Measurements from ENCODE around the gene UMODL1. TPM values are rescaled to one million over a fixed set of nuclear protein-coding genes. Genes with fewer than 3 reads are reported as not detected.

UMODL1 gene
- total RNA-seq, 2 experiments from 2014 or later, result 7.4 to 12.3 TPM

GRCh38 chr21:42161956-42162681 lies 91.0 kb downstream of the UMODL1 start:
- ChIA-PET POLR2A (no interaction called here), CTCF (ENCODE audit: unreplicated experiment) (no interaction called here)
- BruUV-seq (replicated peaks), result no TSS peak
- peak overlapping the region; percentile 85 for H2AFZ ChIP-seq (ENCODE audit: low read length)
- peak overlapping the region; percentile 39 for H3K4me2 ChIP-seq (ENCODE audit: low read length)
- H3K79me2 ChIP-seq (ENCODE audit: insufficient read depth, low read depth, low read length), result no peaks in the 10 kb centered on the region
- no peaks in the 10 kb centered on the region for H3K9me3 ChIP-seq (ENCODE audit: low read length)
- intact Hi-C loops (cut with micrococcal nuclease; ENCODE audit: unreplicated experiment), result no loop called here
- TF ChIP-seq CTCF (conservative IDR thresholded peaks at IDR 0.05; ENCODE audit: low read length) (no peak), EZH2phosphoT487 (IDR thresholded peaks at IDR 0.05; ENCODE audit: borderline replicate concordance, low read depth, low read length) (no peak)
- H4K20me1 ChIP-seq (ENCODE audit: insufficient read depth, low read length), result no peaks in the 10 kb centered on the region
- peak; percentile 41 for DNase-seq (ENCODE audit: low spot score)
- no peak overlapping the region for H3K4me3 ChIP-seq (ENCODE audit: low read depth, low read length, poor library complexity, severe bottlenecking)
- H3K4me1 ChIP-seq (ENCODE audit: insufficient read depth, low read length, poor library complexity, severe bottlenecking), result peaks cover 29% of the 10 kb centered on the region
- H3K27ac ChIP-seq (ENCODE audit: low read depth, low read length, poor library complexity, severe bottlenecking), result no peak overlapping the region
- no peaks in the 10 kb centered on the region for H3K36me3 ChIP-seq (ENCODE audit: insufficient read depth, low read length)
- H3K9me2 ChIP-seq (ENCODE audit: insufficient read depth, low read length), result no peaks in the 10 kb centered on the region

- Histone ChIP-seq H3K4me2 (ENCODE audit: low read length) (no peak overlapping the region), H3K27ac (ENCODE audit: low read depth, low read length, poor library complexity, severe bottlenecking) (no peak overlapping the region), H3K9me2 (ENCODE audit: insufficient read depth, low read length) (no peaks in the 10 kb centered on the region), H3K36me3 (ENCODE audit: insufficient read depth, low read length) (no peaks in the 10 kb centered on the region), H3K79me2 (ENCODE audit: insufficient read depth, low read depth, low read length) (no peaks in the 10 kb centered on the region), H3K4me1 (ENCODE audit: insufficient read depth, low read length, poor library complexity, severe bottlenecking) (peaks cover 29% of the 10 kb centered on the region), H3K9me3 (ENCODE audit: low read length) (no peaks in the 10 kb centered on the region), H2AFZ (ENCODE audit: low read length) (no peak overlapping the region), H3K4me3 (ENCODE audit: low read depth, low read length, poor library complexity, severe bottlenecking) (no peak overlapping the region), H4K20me1 (ENCODE audit: insufficient read depth, low read length) (no peaks in the 10 kb centered on the region)
- CTCF ChIA-PET (ENCODE audit: unreplicated experiment), result interaction anchor here (0.6 to 1.3 kb wide), 3 partner anchors 25 to 376 kb away, joined by 3 read pairs; no protein-coding TSS in a partner anchor
- peak; percentile 47 for DNase-seq (ENCODE audit: low spot score)
- POLR2A ChIA-PET, result interaction anchor here (1.5 kb wide), 1 partner anchor 76 kb away, joined by 4 read pairs; no protein-coding TSS in a partner anchor
- BruUV-seq (replicated peaks), result no TSS peak
- TF ChIP-seq CTCF (conservative IDR thresholded peaks at IDR 0.05; ENCODE audit: low read length) (no peak), EZH2phosphoT487 (IDR thresholded peaks at IDR 0.05; ENCODE audit: borderline replicate concordance, low read depth, low read length) (no peak)
- intact Hi-C loops (cut with micrococcal nuclease; ENCODE audit: unreplicated experiment), result no loop called here
Observed at GRCh38 chr21:42162831-42163510, 91.9 kb downstream of the UMODL1 start.

All from OCI-LY7 (cell line).